ENCODE results near the gene GLDN.

DNA sequence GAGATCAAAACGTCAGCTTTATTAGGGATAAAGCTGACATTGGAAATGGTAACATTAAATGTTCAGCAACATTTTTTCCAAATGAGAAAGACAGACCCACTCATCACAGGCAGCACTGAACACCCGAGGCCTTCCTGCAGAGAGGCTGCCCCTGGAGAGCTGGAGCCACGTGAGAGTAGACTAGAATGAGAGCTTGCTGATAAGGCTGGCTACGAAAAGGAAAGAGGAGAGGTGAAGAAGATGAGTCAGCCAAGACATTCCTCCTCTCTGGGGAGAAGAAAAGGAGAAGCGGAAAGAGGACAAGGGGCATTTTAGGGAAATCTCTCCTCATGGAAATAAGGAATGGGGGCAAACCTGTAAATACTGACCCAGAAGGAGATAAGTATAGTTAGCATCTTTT lies 10.3 kb upstream of the GLDN start:
- TF ChIP-seq POLR2A (IDR thresholded peaks at IDR 0.05; ENCODE audit: low read depth, low read length) (no peak), POLR2AphosphoS5 (IDR thresholded peaks at IDR 0.05; ENCODE audit: low read depth, low read length) (no peak)
